Left ventricle myocardium inferior (tissue), 1 donor: ENCODE data around the gene TEX36. TPM values are rescaled to one million over a fixed set of nuclear protein-coding genes. Genes with fewer than 3 reads are reported as not detected.
"Not testable (repeated sequence)": the region's sequence is repeated elsewhere in the genome, so short reads cannot be mapped to it uniquely, and the experiment has no call there.

Experiments used
- DNase-seq: peaks from one replicate; pipeline ENCODE4 v3.0.0-alpha.2; 2020
- H3K27ac ChIP-seq: fragments of 200-600 bp; replicated peaks from 2 replicates; pipeline ENCODE4 v1.8.0; 2021
- H3K27me3 ChIP-seq: fragments of 200-600 bp; 2 replicates; pipeline ENCODE4 v1.8.0; 2021; ENCODE audit warnings: low read depth
- H3K36me3 ChIP-seq: fragments of 200-600 bp; 2 replicates; pipeline ENCODE4 v1.8.0; 2021
- H3K4me1 ChIP-seq: fragments of 200-600 bp; 2 replicates; pipeline ENCODE4 v1.8.0; 2021
- H3K4me3 ChIP-seq: fragments of 200-600 bp; 2 replicates; pipeline ENCODE4 v1.8.0; 2021; ENCODE audit warnings: mild to moderate bottlenecking, moderate library complexity
- H3K9me3 ChIP-seq: fragments of 200-600 bp; replicated peaks from 2 replicates; pipeline ENCODE4 v1.8.0; 2021
- CTCF ChIP-seq: fragments of 200-600 bp; IDR thresholded peaks from 2 replicates; pipeline ENCODE4 v1.8.0; 2021; ENCODE audit warnings: antibody characterized with exemption, mild to moderate bottlenecking, borderline replicate concordance
- intact Hi-C: fragments of 100-400 bp; cut with micrococcal nuclease; formaldehyde crosslinking; loops from one replicate; pipeline ENCODE4 v1.11.0; 2022
- total RNA-seq: library from RNA; stranded (reverse); fragmentation: NEBNext Ultra II Directional; extraction: Animal tissue kit (Norgen Biotek cat#: 25700); gene quantifications from one replicate; pipeline ENCODE4 v1.2.1, GENCODE V29; 2021
- donor health status: DM: no; HTN: yes; CAD: no; lungs with severe emphysema.

The TEX36 gene
- total RNA-seq, 1 donor from 2014 or later, result not detected

GRCh38 chr10:125656523-125656922 is 26.4 kb downstream of the TEX36 start:
- no peak for DNase-seq
- intact Hi-C loops, result no loop called here
- H3K4me1 ChIP-seq, result no peaks in the 10 kb centered on the region
- H3K36me3 ChIP-seq, result no peaks in the 10 kb centered on the region
- TF ChIP-seq CTCF, result no peak
- no peak overlapping the region for H3K4me3 ChIP-seq
- H3K27me3 ChIP-seq, result peaks cover 20% of the 10 kb centered on the region
- no peaks in the 10 kb centered on the region for H3K9me3 ChIP-seq
- H3K27ac ChIP-seq, result no peak overlapping the region

DNA sequence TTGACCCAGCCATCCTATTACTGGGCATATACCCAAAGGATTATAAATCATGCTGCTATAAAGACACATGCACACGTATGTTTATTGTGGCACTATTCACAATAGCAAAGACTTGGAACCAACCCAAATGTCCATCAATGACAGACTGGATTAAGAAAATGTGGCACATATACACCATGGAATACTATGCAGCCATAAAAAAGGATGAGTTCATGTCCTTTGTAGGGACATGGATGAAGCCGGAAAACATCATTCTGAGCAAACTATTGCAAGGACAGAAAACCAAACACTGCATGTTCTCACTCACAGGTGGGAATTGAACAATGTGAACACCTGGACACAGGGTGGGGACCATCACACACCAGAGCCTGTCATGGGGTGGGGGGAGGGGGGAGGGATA is 29.9 kb downstream of the TEX36 start:
- H3K27ac ChIP-seq, H3K4me1 ChIP-seq, H3K4me3 ChIP-seq, intact Hi-C loops, DNase-seq, H3K36me3 ChIP-seq: not testable (repeated sequence)
- peaks cover 11% of the 10 kb centered on the region for H3K27me3 ChIP-seq
- peaks cover 15% of the 10 kb centered on the region for H3K9me3 ChIP-seq

DNA sequence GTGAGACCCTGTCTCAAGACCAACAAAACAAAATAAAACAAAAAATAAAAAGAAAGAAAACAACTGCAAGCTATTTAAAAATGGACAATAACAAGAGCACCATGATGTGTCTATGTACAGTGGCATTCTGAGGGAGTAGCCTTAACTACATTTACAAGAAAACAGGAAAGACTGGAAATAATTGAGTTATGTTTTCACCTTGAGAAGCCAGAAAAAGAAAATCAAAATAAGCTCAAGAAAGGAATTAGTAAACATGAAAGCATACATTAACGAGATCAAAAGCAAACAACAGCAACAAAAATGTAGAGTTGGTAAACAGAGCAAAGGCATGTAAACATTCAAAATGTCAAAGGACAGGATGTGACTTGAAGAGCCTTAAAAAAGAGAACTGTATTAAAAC is 36.7 kb downstream of the TEX36 start:
- no peak overlapping the region for H3K27ac ChIP-seq
- H3K36me3 ChIP-seq, result no peaks in the 10 kb centered on the region
- TF ChIP-seq CTCF, result no peak
- H3K9me3 ChIP-seq, result peaks cover 27% of the 10 kb centered on the region
- DNase-seq, result no peak
- H3K27me3 ChIP-seq, result peaks cover 10% of the 10 kb centered on the region
- intact Hi-C loops, result no loop called here
- H3K4me1 ChIP-seq, result no peaks in the 10 kb centered on the region
- H3K4me3 ChIP-seq, result no peak overlapping the region

DNA sequence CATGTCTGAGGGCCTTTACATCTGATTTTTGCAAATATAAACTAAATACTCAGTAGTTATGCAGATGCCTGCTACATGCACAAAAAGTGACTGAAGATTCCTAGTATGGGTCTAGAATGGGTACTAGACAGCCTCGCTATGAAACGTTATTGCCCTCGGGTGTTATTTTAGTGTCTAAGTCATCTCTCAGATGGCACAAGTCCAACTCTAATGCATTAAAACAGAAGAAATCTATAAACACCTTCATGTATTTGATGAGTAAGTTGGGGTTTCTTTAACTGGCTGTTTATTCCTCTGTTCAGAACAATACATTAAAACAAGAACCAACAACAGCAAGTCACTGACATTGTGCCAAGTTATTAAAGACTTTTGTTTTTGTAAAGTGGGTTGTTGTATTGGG is 41.6 kb downstream of the TEX36 start:
- H3K4me3 ChIP-seq, result no peak overlapping the region
- no peak overlapping the region for H3K27ac ChIP-seq
- H3K9me3 ChIP-seq, result no peaks in the 10 kb centered on the region
- peaks cover 48% of the 10 kb centered on the region for H3K27me3 ChIP-seq
- TF ChIP-seq CTCF, result no peak
- no peak for DNase-seq
- H3K4me1 ChIP-seq, result no peaks in the 10 kb centered on the region
- no peaks in the 10 kb centered on the region for H3K36me3 ChIP-seq
- intact Hi-C loops, result no loop called here

GRCh38 chr10:125640653-125641052 is 42.3 kb downstream of the TEX36 start:
- intact Hi-C loops, result no loop called here
- Histone ChIP-seq H3K36me3 (no peaks in the 10 kb centered on the region), H3K4me3 (no peak overlapping the region), H3K27me3 (peaks cover 51% of the 10 kb centered on the region), H3K4me1 (no peaks in the 10 kb centered on the region), H3K9me3 (no peaks in the 10 kb centered on the region), H3K27ac (no peak overlapping the region)
- DNase-seq, result no peak
- TF ChIP-seq CTCF, result no peak

GRCh38 chr10:125639846-125640245 is 43.1 kb downstream of the TEX36 start:
- no peak overlapping the region for H3K4me3 ChIP-seq
- H3K4me1 ChIP-seq, result no peaks in the 10 kb centered on the region
- peaks cover 55% of the 10 kb centered on the region for H3K27me3 ChIP-seq
- TF ChIP-seq CTCF, result no peak
- no peaks in the 10 kb centered on the region for H3K36me3 ChIP-seq
- DNase-seq, result no peak
- H3K27ac ChIP-seq, result no peak overlapping the region
- intact Hi-C loops, result no loop called here
- no peaks in the 10 kb centered on the region for H3K9me3 ChIP-seq
